MCF 10A (cell line): ENCODE results near the gene DGKA. TPM values are rescaled to one million over a fixed set of nuclear protein-coding genes. Genes with fewer than 3 reads are reported as not detected.

Source experiments
- BruUV-seq: library from RNA; stranded (reverse); fragments of 400-500 nt; replicated peaks from 2 replicates; lab custom pipeline; 2021; lab: Mats Ljungman, UMichigan
- CTCF ChIA-PET: fragments of 300-600 bp; sonication (Branson Sonifier 250); formaldehyde crosslinking; extraction: SDS; loops from one replicate; lab custom pipeline; 2021; ENCODE audit warnings: antibody characterized with exemption, inconsistent platforms; lab: Yijun Ruan, JAX
- POLR2A ChIA-PET: fragments of 300-600, 350-650 bp; sonication (Branson Sonifier 250); formaldehyde crosslinking; extraction: SDS; loops from one replicate; lab custom pipeline; 2020; ENCODE audit warnings: antibody characterized with exemption, inconsistent platforms; lab: Yijun Ruan, JAX
- DNase-seq: peaks from one replicate; pipeline ENCODE4 v3.0.0-alpha.2; 2018; ENCODE audit not compliant: unreplicated experiment
- H3K27ac Mint-ChIP-seq: one replicate; pipeline ENCODE4 v1.8.0; 2022; ENCODE audit warnings: mild to moderate bottlenecking, low read depth, mixed read lengths; ENCODE audit not compliant: unreplicated experiment
- H3K27me3 Mint-ChIP-seq: one replicate; pipeline ENCODE4 v1.8.0; 2022; ENCODE audit warnings: mixed read lengths; ENCODE audit not compliant: insufficient read depth, unreplicated experiment
- H3K36me3 Mint-ChIP-seq: one replicate; pipeline ENCODE4 v1.8.0; 2022; ENCODE audit warnings: mild to moderate bottlenecking, moderate library complexity, mixed read lengths; ENCODE audit not compliant: insufficient read depth, unreplicated experiment
- H3K4me1 Mint-ChIP-seq: one replicate; pipeline ENCODE4 v1.8.0; 2022; ENCODE audit warnings: mixed read lengths; ENCODE audit not compliant: insufficient read depth, unreplicated experiment
- H3K4me3 Mint-ChIP-seq: one replicate; pipeline ENCODE4 v1.8.0; 2022; ENCODE audit warnings: mild to moderate bottlenecking, moderate library complexity, mixed read lengths; ENCODE audit not compliant: unreplicated experiment
- H3K9me3 Mint-ChIP-seq: one replicate; pipeline ENCODE4 v1.8.0; 2022; ENCODE audit warnings: mixed read lengths; ENCODE audit not compliant: unreplicated experiment
- CTCF ChIP-seq: fragments of 200-600 bp; IDR thresholded peaks from one replicate; pipeline ENCODE4 v1.8.0; 2022; ENCODE audit warnings: antibody characterized with exemption, mild to moderate bottlenecking; ENCODE audit not compliant: unreplicated experiment
- intact Hi-C: fragments of 100-400 bp; cut with micrococcal nuclease; formaldehyde crosslinking; loops from 2 replicates; pipeline ENCODE4 v1.14.1; 2022
- total RNA-seq: library from RNA; stranded (reverse); gene quantifications from 2 replicates; pipeline ENCODE4 v1.2.3, GENCODE V29; 2022

Gene DGKA
- total RNA-seq, 1 experiment from 2014 or later, result 236 TPM

GRCh38 chr12:55931317-55931779, 386 bp downstream of the DGKA start:
- peaks cover 43% of the 10 kb centered on the region for H3K4me1 Mint-ChIP-seq
- intact Hi-C loops, result no loop called here
- no TSS peak for BruUV-seq
- TF ChIP-seq CTCF, result no peak
- H3K4me3 Mint-ChIP-seq, result peak overlapping the region; percentile 79
- no peaks in the 10 kb centered on the region for H3K27me3 Mint-ChIP-seq
- peak overlapping the region; percentile 89 for H3K27ac Mint-ChIP-seq
- ChIA-PET POLR2A (interaction anchor here (0.6 to 12.6 kb wide), 18 partner anchors 8 to 215 kb away, joined by 3 to 207 read pairs (median 4); partner anchors contain the start of genes BLOC1S1, CD63, DNAJC14 and ORMDL2), CTCF (interaction anchor here (0.6 to 8.2 kb wide), 14 partner anchors 7 to 195 kb away, joined by 3 to 108 read pairs (median 4); partner anchors contain the start of genes DNAJC14 and ORMDL2)
- peak; percentile 49 for DNase-seq
- peaks cover 23% of the 10 kb centered on the region for H3K36me3 Mint-ChIP-seq
- no peaks in the 10 kb centered on the region for H3K9me3 Mint-ChIP-seq

GRCh38 chr12:55931780-55932550, 1.0 kb downstream of the DGKA start:
- ChIA-PET POLR2A (interaction anchor here (0.5 to 12.6 kb wide), 22 partner anchors 8 to 290 kb away, joined by 3 to 207 read pairs (median 6); partner anchors contain the start of genes BLOC1S1, CD63, DNAJC14 and ORMDL2), CTCF (interaction anchor here (0.6 to 8.2 kb wide), 13 partner anchors 6 to 202 kb away, joined by 3 to 108 read pairs (median 3); partner anchors contain the start of genes DNAJC14 and ORMDL2)
- H3K27ac Mint-ChIP-seq, result peak overlapping the region; percentile 89
- no peaks in the 10 kb centered on the region for H3K27me3 Mint-ChIP-seq
- DNase-seq, result no peak
- no peak for TF ChIP-seq CTCF
- H3K9me3 Mint-ChIP-seq, result no peaks in the 10 kb centered on the region
- H3K4me3 Mint-ChIP-seq, result peak overlapping the region; percentile 79
- H3K36me3 Mint-ChIP-seq, result peaks cover 26% of the 10 kb centered on the region
- BruUV-seq, result no TSS peak
- peaks cover 47% of the 10 kb centered on the region for H3K4me1 Mint-ChIP-seq
- intact Hi-C loops, result loop anchor here (2.0 kb wide), 1 partner anchor 41 kb away; no protein-coding TSS in a partner anchor

- TF ChIP-seq CTCF, result no peak
- no peak for DNase-seq
- BruUV-seq, result TSS peak; percentile 59
- ChIA-PET CTCF (interaction anchor here (0.6 to 2.7 kb wide), 8 partner anchors 10 to 203 kb away, joined by 3 to 8 read pairs (median 4); no protein-coding TSS in a partner anchor), POLR2A (interaction anchor here (0.5 to 12.6 kb wide), 29 partner anchors 11 to 1653 kb away, joined by 3 to 207 read pairs (median 5); partner anchors contain the start of genes CBX5, CD63, DNAJC14 and ESYT1)
- H3K27me3 Mint-ChIP-seq, result no peaks in the 10 kb centered on the region
- no peaks in the 10 kb centered on the region for H3K9me3 Mint-ChIP-seq
- H3K4me1 Mint-ChIP-seq, result peaks cover 53% of the 10 kb centered on the region
- peak overlapping the region; percentile 79 for H3K4me3 Mint-ChIP-seq
- peak overlapping the region; percentile 89 for H3K27ac Mint-ChIP-seq
- H3K36me3 Mint-ChIP-seq, result peaks cover 32% of the 10 kb centered on the region
- intact Hi-C loops, result loop anchor here (2.0 kb wide), 1 partner anchor 40 kb away; no protein-coding TSS in a partner anchor
Observed at GRCh38 chr12:55932551-55932910, 1.6 kb downstream of the DGKA start.
